ENCODE results near the gene B3GAT2. TPM values are rescaled to one million over a fixed set of nuclear protein-coding genes. Genes with fewer than 3 reads are reported as not detected.

Gene B3GAT2
- total RNA-seq, 1 experiment from 2014 or later = 0.22 TPM

- H2AK5ac ChIP-seq (ENCODE audit: insufficient read length, low read length) = no peak overlapping the region
- Mint-ChIP-seq H3K36me3 (ENCODE audit: insufficient read depth in 1 of 3, low read depth in 3 of 3) (no peaks in the 10 kb centered on the region), H3K9me3 (peaks cover 3% of the 10 kb centered on the region in 2 experiments; a peak in 3 of 5 replicates), H3K4me3 (no peak overlapping the region), H3K27me3 (ENCODE audit: low read depth) (no peaks in the 10 kb centered on the region), H3K27ac (no peak overlapping the region), H3K4me1 (peaks cover 0 to 6% of the 10 kb centered on the region in 2 experiments; a peak in 1 of 4 replicates)
- H4K91ac ChIP-seq (ENCODE audit: insufficient read length, low read depth, low read length) = no peak overlapping the region
- no peaks in the 10 kb centered on the region for H3K27me3 ChIP-seq (ENCODE audit: insufficient read depth, low read length)
- no peaks in the 10 kb centered on the region for H4K20me1 ChIP-seq (ENCODE audit: control insufficient read depth, insufficient read depth, insufficient read length)
- H3K56ac ChIP-seq (ENCODE audit: insufficient read length, low read depth, low read length) = no peak overlapping the region
- no peaks in the 10 kb centered on the region for H3K79me2 ChIP-seq (ENCODE audit: insufficient read depth, low read length)
- no peak overlapping the region for H3K18ac ChIP-seq (ENCODE audit: insufficient read length, low read depth, low read length)
- H4K5ac ChIP-seq (ENCODE audit: insufficient read length, low read depth, low read length) = no peak overlapping the region
- H3K27ac ChIP-seq (ENCODE audit: insufficient read length, low read depth, low read length) = no peak overlapping the region
- H2BK12ac ChIP-seq (ENCODE audit: insufficient read length, low read depth, low read length) = no peak overlapping the region
- no peak overlapping the region for H3K9ac ChIP-seq (ENCODE audit: extremely low read depth, insufficient read length, low read length)
- WGBS (ENCODE audit: extremely low coverage, insufficient read length, low lambda C conversion rate) = no CpG with 5 or more reads among the region's 3 CpGs
- H3K4me1 ChIP-seq (ENCODE audit: insufficient read depth, low read length) = no peaks in the 10 kb centered on the region
- H2BK20ac ChIP-seq (ENCODE audit: low read depth, low read length, poor library complexity, severe bottlenecking) = no peak overlapping the region
- no peaks in the 10 kb centered on the region for H3K9me3 ChIP-seq (ENCODE audit: control insufficient read depth, low read depth, low read length)
- H2BK15ac ChIP-seq (ENCODE audit: low read depth, low read length) = no peak overlapping the region
- no peak overlapping the region for H3T11ph ChIP-seq (ENCODE audit: low read length)
- no peak overlapping the region for H2BK5ac ChIP-seq (ENCODE audit: insufficient read length, low read length)
- no peak overlapping the region for H2AFZ ChIP-seq (ENCODE audit: low read length)
- H3K4ac ChIP-seq (ENCODE audit: low read depth, low read length) = no peak overlapping the region
- H3K23ac ChIP-seq (ENCODE audit: insufficient read length, low read depth, low read length) = no peak overlapping the region
- no peak for TF ChIP-seq CTCF (conservative IDR thresholded peaks at IDR 0.05)
- DNase-seq = no peak
- H3K14ac ChIP-seq (ENCODE audit: insufficient read depth, low read length) = no peak overlapping the region
- H3K4me2 ChIP-seq (ENCODE audit: insufficient read depth, insufficient read length, low read length) = no peak overlapping the region
- no peak overlapping the region for H2BK120ac ChIP-seq (ENCODE audit: low read depth, low read length, poor library complexity, severe bottlenecking)
- H4K8ac ChIP-seq (replicated peaks; ENCODE audit: insufficient read length, low read depth, low read length) = no peak overlapping the region
- H3K23me2 ChIP-seq (ENCODE audit: insufficient read length, low read depth, low read length, poor library complexity, severe bottlenecking) = no peaks in the 10 kb centered on the region
- H3K79me1 ChIP-seq (ENCODE audit: insufficient read depth, low read depth, low read length, poor library complexity, severe bottlenecking) = no peaks in the 10 kb centered on the region
Measured at GRCh38 chr6:70982747-70983146, 25.9 kb upstream of the B3GAT2 start.

Measured in H9 (cell line).